ENCODE measurements around the gene FSTL1.

Gene FSTL1

GRCh38 chr3:120418866-120419490 is 31.8 kb downstream of the FSTL1 start:
- CTCF ChIA-PET = interaction anchor here (1.1 to 8.1 kb wide), 18 partner anchors 12 to 401 kb away, joined by 3 to 121 read pairs (median 10); partner anchors contain the start of genes LRRC58 and NDUFB4
- POLR2A ChIA-PET = no interaction called here
- TF ChIP-seq CTCF (IDR thresholded peaks at IDR 0.05; ENCODE audit: control extremely low read depth, extremely low read depth, low read depth, missing control alignments) = peak; percentile 80

GRCh38 chr3:120418446-120418845 is 32.3 kb downstream of the FSTL1 start:
- no peak for DNase-seq (ENCODE audit: extremely low spot score)
- no peak for TF ChIP-seq CTCF (IDR thresholded peaks at IDR 0.05; ENCODE audit: control extremely low read depth, extremely low read depth, low read depth, missing control alignments)
- ChIA-PET POLR2A (no interaction called here), CTCF (interaction anchor here (0.9 to 8.1 kb wide), 29 partner anchors 12 to 538 kb away, joined by 3 to 121 read pairs (median 6); partner anchors contain the start of genes LRRC58 and NDUFB4)

More at GRCh38 chr3:120418866-120419490, 31.8 kb downstream of the FSTL1 start:
- peak; percentile 55 for DNase-seq (ENCODE audit: extremely low spot score)

- peak; percentile 73 for TF ChIP-seq CTCF (IDR thresholded peaks at IDR 0.05; ENCODE audit: control extremely low read depth, extremely low read depth, low read depth, missing control alignments)
- ChIA-PET POLR2A (no interaction called here), CTCF (interaction anchor here (0.6 to 8.1 kb wide), 66 partner anchors 8 to 607 kb away, joined by 3 to 121 read pairs (median 4); partner anchors contain the start of genes LRRC58 and NDUFB4)
- peak; percentile 91 for DNase-seq (ENCODE audit: extremely low spot score)
Observed at GRCh38 chr3:120417272-120417911, 33.4 kb downstream of the FSTL1 start.

- DNase-seq (ENCODE audit: extremely low spot score) = no peak
- POLR2A ChIA-PET = no interaction called here
- CTCF ChIA-PET = interaction anchor here (0.6 to 8.1 kb wide), 58 partner anchors 9 to 1532 kb away, joined by 3 to 121 read pairs (median 4); partner anchors contain the start of genes LRRC58 and NDUFB4
- TF ChIP-seq CTCF (IDR thresholded peaks at IDR 0.05; ENCODE audit: control extremely low read depth, extremely low read depth, low read depth, missing control alignments) = no peak
Observed at GRCh38 chr3:120416868-120417267, 33.9 kb downstream of the FSTL1 start.

GRCh38 chr3:120415756-120416155 is 35.0 kb downstream of the FSTL1 start:
- TF ChIP-seq CTCF (IDR thresholded peaks at IDR 0.05; ENCODE audit: control extremely low read depth, extremely low read depth, low read depth, missing control alignments) = no peak
- no peak for DNase-seq (ENCODE audit: extremely low spot score)
- ChIA-PET POLR2A (no interaction called here), CTCF (interaction anchor here (1.0 to 8.1 kb wide), 15 partner anchors 10 to 1531 kb away, joined by 3 to 121 read pairs (median 12); no protein-coding TSS in a partner anchor)

- no peak for TF ChIP-seq CTCF (IDR thresholded peaks at IDR 0.05; ENCODE audit: control extremely low read depth, extremely low read depth, low read depth, missing control alignments)
- ChIA-PET POLR2A (no interaction called here), CTCF (interaction anchor here (1.0 to 8.6 kb wide), 4 partner anchors 7 to 166 kb away, joined by 3 to 77 read pairs (median 10); no protein-coding TSS in a partner anchor)
- no peak for DNase-seq (ENCODE audit: extremely low spot score)
Observed at GRCh38 chr3:120410541-120410940, 40.3 kb downstream of the FSTL1 start.
